K562 (cell line): ENCODE results near the gene PHF10. TPM values are rescaled to one million over a fixed set of nuclear protein-coding genes. Genes with fewer than 3 reads are reported as not detected.

Source experiments
- ATAC-seq: fragments of 200-7000 bp; cut with Tn5 transposase; 3 replicates; pipeline ENCODE4 v1.9.1; 2020; ENCODE audit warnings: moderate library complexity
- BruUV-seq: library from RNA; stranded (reverse); fragments of 400-500 nt; replicated peaks from 2 replicates; lab custom pipeline; 2021; lab: Mats Ljungman, UMichigan
- CTCF ChIA-PET: fragments of 300-600 bp; formaldehyde crosslinking; extraction: SDS; loops from one replicate; lab custom pipeline; 2021; ENCODE audit warnings: low intra/inter-chr PET ratio; lab: Yijun Ruan, JAX
- POLR2A ChIA-PET: fragments of 300-600, 350-650 bp; sonication (Branson Sonifier 250); formaldehyde crosslinking; extraction: SDS; loops from one replicate; lab custom pipeline; 2021; ENCODE audit warnings: antibody characterized with exemption, inconsistent platforms; lab: Yijun Ruan, JAX
- DNase-seq, 4 experiments: peaks; one replicate each; pipeline versions ENCODE4 v3.0.0 to v3.0.0-alpha.2; 2011 to 2018; ENCODE audit warnings: low spot score in 3 of 4, mixed read lengths in 3 of 4; ENCODE audit errors: extremely low read depth in 1 of 4
- FAIRE-seq: peaks from 2 replicates; lab custom pipeline; 2011; peaks lifted over from hg19 to GRCh38; lab: Jason Lieb, UNC
- H2AFZ ChIP-seq: 2 replicates; pipeline ENCODE4 v1.6.0; 2011; ENCODE audit warnings: low read depth, low read length, control low read depth, inconsistent platforms
- H3K27ac ChIP-seq: fragments of 200-600 bp; 3 replicates; pipeline ENCODE4 v1.8.0; 2011; ENCODE audit warnings: low read depth, mild to moderate bottlenecking, control low read depth, inconsistent platforms, low read length, moderate library complexity, mixed read lengths; ENCODE audit errors: extremely low read depth
- H3K27me3 ChIP-seq, 2 experiments: fragments of 300-600 bp in 1 of 2; 2 replicates in 1 of 2; 3 replicates in 1 of 2; pipeline versions ENCODE4 v1.6.0 to v1.8.0; 2011; ENCODE audit warnings: inconsistent platforms in 2 of 2, low read length in 2 of 2, mild to moderate bottlenecking in 1 of 2, mixed read lengths in 1 of 2, moderate library complexity in 1 of 2; ENCODE audit not compliant: control insufficient read depth in 2 of 2, insufficient read depth in 2 of 2
- H3K36me3 ChIP-seq: fragments of 300-600 bp; 3 replicates; pipeline ENCODE4 v1.8.0; 2011; ENCODE audit warnings: mild to moderate bottlenecking, low read length, inconsistent platforms; ENCODE audit not compliant: control insufficient read depth, insufficient read depth
- H3K4me1 ChIP-seq, 2 experiments: fragments of 200-600 bp in 1 of 2; replicated peaks in 1 of 2; 2 replicates in 1 of 2; 3 replicates in 1 of 2; pipeline versions ENCODE4 v1.5.1 to v1.8.0; 2011; ENCODE audit warnings: inconsistent platforms in 2 of 2, low read length in 2 of 2, mild to moderate bottlenecking in 1 of 2, mixed read lengths in 1 of 2, moderate library complexity in 1 of 2; ENCODE audit not compliant: control insufficient read depth in 2 of 2, insufficient read depth in 2 of 2
- H3K4me2 ChIP-seq: 2 replicates; pipeline ENCODE4 v1.6.1; 2011; ENCODE audit warnings: low read length, control low read depth, inconsistent platforms, mixed read lengths; ENCODE audit not compliant: insufficient read depth
- H3K4me3 ChIP-seq: fragments of 200-600 bp; sonication (generic), shearing (Covaris generic); 2 replicates; pipeline ENCODE4 v1.5.1; 2016; ENCODE audit warnings: control low read depth, inconsistent platforms
- H3K79me2 ChIP-seq: fragments of 200-600 bp; 3 replicates; pipeline ENCODE4 v1.8.0; 2011; ENCODE audit warnings: low read length, inconsistent platforms; ENCODE audit not compliant: control insufficient read depth, insufficient read depth
- H3K9ac ChIP-seq, 2 experiments: 2 replicates each; pipeline versions ENCODE4 v1.6.0 to v1.6.1; 2011; ENCODE audit warnings: low read depth in 2 of 2, low read length in 2 of 2, control low read depth in 1 of 2, inconsistent platforms in 1 of 2, mild to moderate bottlenecking in 1 of 2, mixed read lengths in 1 of 2; ENCODE audit not compliant: insufficient read depth in 1 of 2
- H3K9me1 ChIP-seq: one replicate; pipeline ENCODE4 v1.6.0; 2011; ENCODE audit warnings: inconsistent platforms, mild to moderate bottlenecking, low read length, moderate library complexity; ENCODE audit not compliant: control insufficient read depth, insufficient read depth
- H3K9me3 ChIP-seq: replicated peaks from 2 replicates; pipeline ENCODE4 v1.5.1; 2011; ENCODE audit warnings: low read depth, low read length, inconsistent platforms; ENCODE audit not compliant: control insufficient read depth, insufficient read depth
- H4K20me1 ChIP-seq: replicated peaks from 2 replicates; pipeline ENCODE4 v1.6.1; 2011; ENCODE audit warnings: low read length, inconsistent platforms, mixed read lengths; ENCODE audit not compliant: control insufficient read depth, insufficient read depth
- BCOR ChIP-seq: fragments of 450-650 bp; IDR thresholded peaks from 2 replicates; pipeline ENCODE4 v1.6.1; 2016
- COPS2 ChIP-seq: fragments of 450-650 bp; conservative IDR thresholded peaks from 2 replicates; pipeline ENCODE4 v1.6.1; 2016; ENCODE audit warnings: mild to moderate bottlenecking, moderate library complexity
- KAT7 ChIP-seq: sonication (generic); formaldehyde crosslinking; IDR thresholded peaks from 2 replicates; pipeline ENCODE4 v1.8.0; 2022; ENCODE audit warnings: missing genetic modification reagents, mild to moderate bottlenecking, borderline replicate concordance
- KDM5B ChIP-seq: fragments of 200-600 bp; sonication (generic); IDR thresholded peaks from 2 replicates; pipeline ENCODE4 v1.6.1; 2012; ENCODE audit warnings: low read depth, mild to moderate bottlenecking, moderate library complexity, low read length, control low read depth, inconsistent platforms; ENCODE audit not compliant: insufficient replicate concordance
- NFE2 ChIP-seq: IDR thresholded peaks from 2 replicates; pipeline ENCODE4 v1.6.1; 2014; ENCODE audit warnings: antibody characterized with exemption, low read depth
- PHB2 ChIP-seq: fragments of 450-650 bp; IDR thresholded peaks from 2 replicates; pipeline ENCODE4 v1.6.1; 2017; ENCODE audit warnings: low read depth
- PRMT5 ChIP-seq: sonication (generic); formaldehyde crosslinking; IDR thresholded peaks from 2 replicates; pipeline ENCODE4 v1.5.0; 2020; ENCODE audit warnings: missing genetic modification reagents
- ZBTB17 ChIP-seq: fragments of 450-650 bp; formaldehyde crosslinking; IDR thresholded peaks from 2 replicates; pipeline ENCODE4 v1.4.0; 2020; ENCODE audit warnings: mild to moderate bottlenecking
- ZNF76 ChIP-seq: fragments of 250-450 bp; sonication (Bioruptor Pico); IDR thresholded peaks from 2 replicates; pipeline ENCODE4 v1.4.0; 2020; ENCODE audit warnings: mild to moderate bottlenecking, moderate library complexity, borderline replicate concordance
- WGBS: fragments of 100-300 bp; shearing (Covaris generic); methylation state at CpG from one replicate; pipeline ENCODE4 v1.1.6; 2016; ENCODE audit warnings: low coverage, mixed read lengths; ENCODE audit not compliant: insufficient coverage; ENCODE audit errors: missing lambda C conversion rate; 5-methylcytosine and 5-hydroxymethylcytosine counted together
- in situ Hi-C: fragments of 300-500 bp; cut with MboI; formaldehyde crosslinking; loops from 4 replicates; pipeline ENCODE4 v1.15.0; 2018; ENCODE audit warnings: inconsistent platforms, mixed read lengths
- intact Hi-C: fragments of 100-400 bp; cut with micrococcal nuclease; formaldehyde crosslinking; loops from 2 replicates; pipeline ENCODE4 v1.14.2; 2022
- polyA plus RNA-seq, 8 experiments: library from polyadenylated mRNA; depleted of rRNA in 4 of 8; stranded (reverse) in 5 of 8; unstranded in 3 of 8; fragments of >200 nt; fragmentation: Nextera tagmentation in 2 of 8; fragmentation: Illumina TruSeq in 1 of 8; extraction: Ambion mirVana in 2 of 8; extraction: Trizol in 1 of 8; gene quantifications; 2 replicates each; pipeline versions ENCODE4 v1.2.1 to v1.2.3, GENCODE V29; 2011 to 2014; ENCODE audit warnings: inconsistent platforms in 1 of 8, missing spikeins in 1 of 8
- total RNA-seq, 7 experiments: library from RNA; depleted of rRNA in 6 of 7; stranded (reverse); fragments of >200 nt in 6 of 7; fragmentation: Illumina TruSeq in 2 of 7; extraction: Trizol in 2 of 7; gene quantifications; 2 replicates each; pipeline versions ENCODE4 v1.2.1 to v1.2.3, GENCODE V29; 2011 to 2021; ENCODE audit warnings: low replicate concordance in 1 of 7
- TF ChIP-seq, protein P1 (sequence below), 2 experiments: fragments of 450-650 bp in 1 of 2; IDR thresholded peaks; 2 replicates each; pipeline ENCODE4 v1.6.1; 2011 to 2017; ENCODE audit warnings: low read depth in 2 of 2, antibody characterized with exemption in 1 of 2, borderline replicate concordance in 1 of 2, low read length in 1 of 2, mild to moderate bottlenecking in 1 of 2, mixed read lengths in 1 of 2; ENCODE audit not compliant: control insufficient read depth in 1 of 2
- TF ChIP-seq, protein P2 (sequence below), 3 experiments: fragments of 200-800 bp in 1 of 3; sonication (Bioruptor generic) in 1 of 3; sonication (generic) in 1 of 3; formaldehyde crosslinking in 1 of 3; IDR thresholded peaks; 2 replicates each; pipeline versions ENCODE4 v1.6.1 to v1.8.0; 2016 to 2022; ENCODE audit warnings: mild to moderate bottlenecking in 2 of 3, missing compliant biosample characterization in 2 of 3, missing genetic modification characterization in 2 of 3, missing genetic modification reagents in 1 of 3
- TF ChIP-seq, protein P3 (sequence below): fragments of 250-450 bp; sonication (Bioruptor Pico); IDR thresholded peaks from 2 replicates; pipeline ENCODE4 v1.6.1; 2021; ENCODE audit warnings: mild to moderate bottlenecking

PHF10 gene
- total and polyA plus RNA-seq, 9 of the 15 experiments (the other 6 are each of a cell fraction or from before 2014, with no cell fraction given): 23.9 to 88.9 (median 46.0) TPM

DNA sequence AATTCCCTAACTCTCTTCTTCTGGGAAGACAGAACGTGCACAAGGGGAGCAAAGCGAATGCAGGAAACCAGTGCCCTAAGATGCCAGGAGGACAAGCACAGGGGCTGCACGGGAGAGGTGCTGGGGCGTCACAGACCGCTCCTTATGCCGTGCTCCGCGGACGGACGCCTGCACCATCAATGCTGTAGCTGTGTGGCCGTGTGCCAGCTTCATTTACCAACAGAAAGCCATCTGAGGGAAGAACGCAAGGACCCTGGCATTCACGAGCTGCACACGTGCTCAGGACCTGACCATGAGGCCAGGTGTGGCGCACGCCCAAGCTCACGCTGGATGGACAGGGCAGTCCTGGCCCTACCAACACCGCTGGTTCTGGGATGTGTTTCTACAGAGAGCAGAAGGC lies 57.9 kb downstream of the PHF10 start:
- 89% methylated on average over 18 of the region's 18 CpGs for WGBS
- intact Hi-C loops (no loop called here), in situ Hi-C loops (no loop called here)
- Histone ChIP-seq H3K27me3 (no peaks in the 10 kb centered on the region), H3K79me2 (no peaks in the 10 kb centered on the region), H4K20me1 (no peaks in the 10 kb centered on the region), H2AFZ (no peak overlapping the region), H3K9ac (peak overlapping the region in 1 of 2 experiments; percentile 29; a peak in 1 of 4 replicates), H3K4me1 (no peaks in the 10 kb centered on the region; a peak in 1 of 5 replicates), H3K9me3 (no peaks in the 10 kb centered on the region), H3K27ac (no peak overlapping the region), H3K4me3 (no peak overlapping the region)
- DNase-seq (no peak), FAIRE-seq (no peak)
- no TSS peak for BruUV-seq
- CTCF ChIA-PET: no interaction called here
- TF ChIP-seq, protein P1, sequence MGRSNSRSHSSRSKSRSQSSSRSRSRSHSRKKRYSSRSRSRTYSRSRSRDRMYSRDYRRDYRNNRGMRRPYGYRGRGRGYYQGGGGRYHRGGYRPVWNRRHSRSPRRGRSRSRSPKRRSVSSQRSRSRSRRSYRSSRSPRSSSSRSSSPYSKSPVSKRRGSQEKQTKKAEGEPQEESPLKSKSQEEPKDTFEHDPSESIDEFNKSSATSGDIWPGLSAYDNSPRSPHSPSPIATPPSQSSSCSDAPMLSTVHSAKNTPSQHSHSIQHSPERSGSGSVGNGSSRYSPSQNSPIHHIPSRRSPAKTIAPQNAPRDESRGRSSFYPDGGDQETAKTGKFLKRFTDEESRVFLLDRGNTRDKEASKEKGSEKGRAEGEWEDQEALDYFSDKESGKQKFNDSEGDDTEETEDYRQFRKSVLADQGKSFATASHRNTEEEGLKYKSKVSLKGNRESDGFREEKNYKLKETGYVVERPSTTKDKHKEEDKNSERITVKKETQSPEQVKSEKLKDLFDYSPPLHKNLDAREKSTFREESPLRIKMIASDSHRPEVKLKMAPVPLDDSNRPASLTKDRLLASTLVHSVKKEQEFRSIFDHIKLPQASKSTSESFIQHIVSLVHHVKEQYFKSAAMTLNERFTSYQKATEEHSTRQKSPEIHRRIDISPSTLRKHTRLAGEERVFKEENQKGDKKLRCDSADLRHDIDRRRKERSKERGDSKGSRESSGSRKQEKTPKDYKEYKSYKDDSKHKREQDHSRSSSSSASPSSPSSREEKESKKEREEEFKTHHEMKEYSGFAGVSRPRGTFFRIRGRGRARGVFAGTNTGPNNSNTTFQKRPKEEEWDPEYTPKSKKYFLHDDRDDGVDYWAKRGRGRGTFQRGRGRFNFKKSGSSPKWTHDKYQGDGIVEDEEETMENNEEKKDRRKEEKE (IDR thresholded peaks at IDR 0.05; ENCODE audit: borderline replicate concordance in 1 of 2, control insufficient read depth in 1 of 2, low read depth in 2 of 2, low read length in 1 of 2): no peak
- TF ChIP-seq, protein P2, sequence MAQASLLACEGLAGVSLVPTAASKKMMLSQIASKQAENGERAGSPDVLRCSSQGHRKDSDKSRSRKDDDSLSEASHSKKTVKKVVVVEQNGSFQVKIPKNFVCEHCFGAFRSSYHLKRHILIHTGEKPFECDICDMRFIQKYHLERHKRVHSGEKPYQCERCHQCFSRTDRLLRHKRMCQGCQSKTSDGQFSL (CRISPR knock-in tag; IDR thresholded peaks at IDR 0.05): no peak
- TF ChIP-seq, protein P2 (tag; IDR thresholded peaks at IDR 0.05): no peak
- TF ChIP-seq KAT7 (CRISPR knock-in tag) (no peak), KDM5B (no peak), ZBTB17 (CRISPR knock-in tag) (no peak), PHB2 (no peak), NFE2 (no peak), ZNF76 (CRISPR knock-in tag) (no peak), PRMT5 (no peak), COPS2 (no peak), BCOR (no peak)
- TF ChIP-seq, protein P3, sequence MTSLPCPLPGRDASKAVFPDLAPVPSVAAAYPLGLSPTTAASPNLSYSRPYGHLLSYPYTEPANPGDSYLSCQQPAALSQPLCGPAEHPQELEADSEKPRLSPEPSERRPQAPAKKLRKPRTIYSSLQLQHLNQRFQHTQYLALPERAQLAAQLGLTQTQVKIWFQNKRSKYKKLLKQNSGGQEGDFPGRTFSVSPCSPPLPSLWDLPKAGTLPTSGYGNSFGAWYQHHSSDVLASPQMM (CRISPR knock-in tag): no peak
- TF ChIP-seq, all 486 proteins: peak for 0
- no peak overlapping the region for H3K4me2 ChIP-seq
- H3K9me1 ChIP-seq: peaks cover under 1% of the 10 kb centered on the region
- POLR2A ChIA-PET: no interaction called here
- no peak for ATAC-seq
- peaks cover 76% of the 10 kb centered on the region for H3K36me3 ChIP-seq
